A549 (cell line): ENCODE measurements around the gene ENO4. TPM values are rescaled to one million over a fixed set of nuclear protein-coding genes. Genes with fewer than 3 reads are reported as not detected.
A peak's percentile ranks its signal among the peaks of the same experiment; 100 is the strongest.

Source experiments
- BHLHE40 ChIP-seq: IDR thresholded peaks from 2 replicates; pipeline ENCODE4 v1.6.1; 2012; ENCODE audit warnings: low read depth, low read length, inconsistent platforms
- CEBPB ChIP-seq, 2 experiments: fragments of >200 bp in 1 of 2; sonication (Bioruptor Twin) in 1 of 2; formaldehyde crosslinking in 1 of 2; IDR thresholded peaks; 2 replicates each; pipeline ENCODE4 v1.6.1; 2012 to 2016
- EHMT2 ChIP-seq: fragments of 200-600 bp; sonication (generic); IDR thresholded peaks from 2 replicates; pipeline ENCODE4 v1.6.1; 2016; ENCODE audit warnings: antibody characterized with exemption, low read depth, mild to moderate bottlenecking, moderate library complexity
- FOSB ChIP-seq: fragments of 250-450 bp; sonication (Bioruptor Pico); IDR thresholded peaks from 2 replicates; pipeline ENCODE4 v1.5.0; 2020; ENCODE audit warnings: mild to moderate bottlenecking, moderate library complexity
- GATA3 ChIP-seq: IDR thresholded peaks from 2 replicates; pipeline ENCODE4 v1.6.1; 2012; ENCODE audit warnings: borderline replicate concordance
- HEYL ChIP-seq: fragments of 250-450 bp; sonication (Bioruptor Pico); IDR thresholded peaks from 2 replicates; pipeline ENCODE4 v1.8.0; 2021; ENCODE audit warnings: mild to moderate bottlenecking, moderate library complexity
- HOXA7 ChIP-seq: fragments of 250-450 bp; sonication (Bioruptor Pico); IDR thresholded peaks from 2 replicates; pipeline ENCODE4 v1.5.0; 2020; ENCODE audit warnings: mild to moderate bottlenecking, moderate library complexity
- JUN ChIP-seq, 2 experiments: fragments of >200 bp; sonication (Bioruptor Twin); formaldehyde crosslinking; IDR thresholded peaks; 2 replicates in 1 of 2; 3 replicates in 1 of 2; pipeline ENCODE4 v1.6.1; 2016 to 2017
- JUNB ChIP-seq: fragments of >200 bp; sonication (Bioruptor Twin); formaldehyde crosslinking; IDR thresholded peaks from 2 replicates; pipeline ENCODE4 v1.6.1; 2016
- KDM1A ChIP-seq: fragments of 200-600 bp; sonication (generic); IDR thresholded peaks from 2 replicates; pipeline ENCODE4 v1.6.1; 2016; ENCODE audit warnings: low read depth, mild to moderate bottlenecking
- KDM5A ChIP-seq: fragments of 200-600 bp; sonication (generic); IDR thresholded peaks from 2 replicates; pipeline ENCODE4 v1.6.1; 2016; ENCODE audit warnings: antibody characterized with exemption, mild to moderate bottlenecking
- MYC ChIP-seq: IDR thresholded peaks from 2 replicates; pipeline ENCODE4 v1.6.1; 2012; ENCODE audit warnings: mild to moderate bottlenecking, inconsistent platforms, low read length, improper control_type of control experiment, borderline replicate concordance
- NFE2L2 ChIP-seq: fragments of 150-350 bp; conservative IDR thresholded peaks from 2 replicates; pipeline ENCODE4 v1.6.1; 2014; ENCODE audit warnings: low read length
- NPAS2 ChIP-seq: fragments of 250-450 bp; sonication (Bioruptor Pico); IDR thresholded peaks from 2 replicates; pipeline ENCODE4 v1.8.0; 2022; ENCODE audit warnings: mild to moderate bottlenecking, moderate library complexity, borderline replicate concordance
- POLR2A ChIP-seq: IDR thresholded peaks from 2 replicates; pipeline ENCODE4 v1.6.1; 2012; ENCODE audit warnings: mild to moderate bottlenecking, low read length
- RAD21 ChIP-seq, 2 experiments: fragments of >200 bp in 1 of 2; sonication (Bioruptor Twin) in 1 of 2; formaldehyde crosslinking in 1 of 2; IDR thresholded peaks in 1 of 2; conservative IDR thresholded peaks in 1 of 2; 2 replicates in 1 of 2; 3 replicates in 1 of 2; pipeline ENCODE4 v1.6.1; 2012 to 2018; ENCODE audit warnings: inconsistent platforms in 1 of 2
- RARB ChIP-seq: fragments of 250-450 bp; sonication (Bioruptor Pico); IDR thresholded peaks from 2 replicates; pipeline ENCODE4 v1.8.0; 2021; ENCODE audit warnings: mild to moderate bottlenecking, moderate library complexity
- SMC3 ChIP-seq: fragments of >200 bp; sonication (Bioruptor Twin); formaldehyde crosslinking; IDR thresholded peaks from 3 replicates; pipeline ENCODE4 v1.6.1; 2018; ENCODE audit warnings: inconsistent platforms
- SREBF2 ChIP-seq: fragments of 450-650 bp; IDR thresholded peaks from 2 replicates; pipeline ENCODE4 v1.6.1; 2014; ENCODE audit warnings: mild to moderate bottlenecking, moderate library complexity
- TFCP2L1 ChIP-seq: fragments of 250-450 bp; sonication (Bioruptor Pico); IDR thresholded peaks from 2 replicates; pipeline ENCODE4 v1.5.0; 2021; ENCODE audit warnings: mild to moderate bottlenecking
- USF2 ChIP-seq: fragments of 450-650 bp; IDR thresholded peaks from 2 replicates; pipeline ENCODE4 v1.6.1; 2014; ENCODE audit warnings: antibody characterized with exemption
- ZC3H11A ChIP-seq: fragments of 450-650 bp; IDR thresholded peaks from 2 replicates; pipeline ENCODE4 v1.6.1; 2014; ENCODE audit warnings: antibody characterized with exemption, mild to moderate bottlenecking
- ZFP36 ChIP-seq: fragments of 450-650 bp; IDR thresholded peaks from 2 replicates; pipeline ENCODE4 v1.6.1; 2014; ENCODE audit warnings: borderline replicate concordance; ENCODE audit not compliant: partially characterized antibody
- ZSCAN20 ChIP-seq: fragments of 250-450 bp; sonication (Bioruptor Pico); IDR thresholded peaks from 2 replicates; pipeline ENCODE4 v1.8.0; 2022; ENCODE audit warnings: mild to moderate bottlenecking, moderate library complexity
- polyA plus RNA-seq, 4 experiments: library from polyadenylated mRNA; depleted of rRNA in 3 of 4; stranded (reverse); fragments of >200 nt; fragmentation: RNase III in 1 of 4; extraction: RNeasy Plus Mini Kit Qiagen cat#74134 plus additional on column Dnase treatment in 1 of 4; gene quantifications; 2 replicates in 3 of 4; 3 replicates in 1 of 4; pipeline ENCODE4 v1.2.3, GENCODE V29; 2011 to 2017
- TF ChIP-seq, protein P1 (sequence below): fragments of 250-450 bp; sonication (Bioruptor Pico); IDR thresholded peaks from 2 replicates; pipeline ENCODE4 v1.5.0; 2021; ENCODE audit warnings: mild to moderate bottlenecking, moderate library complexity, borderline replicate concordance
- TF ChIP-seq, protein P2 (sequence below): IDR thresholded peaks from 2 replicates; pipeline ENCODE4 v1.6.1; 2012; ENCODE audit warnings: low read depth, borderline replicate concordance
- TF ChIP-seq, protein P3 (sequence below): fragments of 200-600 bp; sonication (generic); IDR thresholded peaks from 2 replicates; pipeline ENCODE4 v1.6.1; 2016; ENCODE audit warnings: antibody characterized with exemption, mild to moderate bottlenecking, moderate library complexity

The ENO4 gene
- polyA plus RNA-seq, 2 of the 4 experiments (the other 2 are of a cell fraction) = 0.39 to 0.47 TPM

DNA sequence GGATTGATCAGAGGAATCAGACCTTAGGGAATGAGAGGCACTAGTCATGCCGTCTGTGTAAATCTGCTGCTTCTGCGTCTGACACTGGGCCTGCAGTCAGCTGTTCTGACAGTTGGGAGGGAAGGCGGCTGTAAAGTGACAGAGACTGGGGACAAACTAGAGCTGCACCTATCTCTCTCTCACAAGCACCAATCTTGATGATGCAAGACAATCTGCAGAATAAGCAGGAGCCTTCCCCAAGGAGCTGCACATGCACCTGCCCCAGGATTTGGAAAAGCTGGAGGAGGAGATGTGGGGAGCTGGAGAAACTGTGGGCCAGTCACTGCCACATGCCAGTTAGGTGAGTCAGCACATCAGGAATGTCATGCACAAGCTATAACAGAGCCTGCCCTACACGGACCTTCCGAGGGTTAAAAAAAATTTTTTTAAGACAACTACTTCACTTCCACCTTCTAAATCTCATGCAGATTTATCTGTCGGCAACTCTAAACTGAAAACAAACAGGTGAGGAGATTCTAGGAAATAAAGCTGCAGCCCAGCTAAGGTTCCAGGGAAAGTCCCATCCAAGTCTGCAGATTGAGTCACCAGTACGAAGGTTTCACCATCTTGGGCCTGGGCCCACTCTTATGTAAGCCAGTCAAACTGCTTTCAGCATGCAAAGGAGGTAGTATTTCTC is 39.2 kb downstream of the ENO4 start (continued):
- TF ChIP-seq SMC3 (peak; percentile 25; the same call in 1 of the 3 replicates), NFE2L2 (0 out of 2 replicates have a peak, but pooled peaks have one; percentile 24), HOXA7 (CRISPR knock-in tag) (no peak), EHMT2 (no peak), GATA3 (no peak), SREBF2 (no peak), JUNB (peak; percentile 87), ZC3H11A (no peak), ZFP36 (no peak), MYC (no peak), FOSB (CRISPR knock-in tag) (no peak), POLR2A (no peak), KDM5A (no peak), RARB (CRISPR knock-in tag) (no peak), HEYL (CRISPR knock-in tag) (no peak), NPAS2 (no peak), CEBPB (IDR thresholded peaks at IDR 0.05) (peak; percentile 79 to 89), USF2 (no peak), RAD21 (conservative IDR thresholded peaks at IDR 0.05 in 1 of 2, IDR thresholded peaks at IDR 0.05 in 1 of 2) (0 out of 5 replicates have a peak, but pooled peaks of 1 of the 2 experiments have one; percentile 1), JUN (IDR thresholded peaks at IDR 0.05) (peak in 1 of 2 experiments; percentile 35; a peak in 1 of 5 replicates), ZSCAN20 (CRISPR knock-in tag) (no peak), BHLHE40 (no peak), TFCP2L1 (CRISPR knock-in tag) (no peak), KDM1A (no peak)
- TF ChIP-seq, protein P1, sequence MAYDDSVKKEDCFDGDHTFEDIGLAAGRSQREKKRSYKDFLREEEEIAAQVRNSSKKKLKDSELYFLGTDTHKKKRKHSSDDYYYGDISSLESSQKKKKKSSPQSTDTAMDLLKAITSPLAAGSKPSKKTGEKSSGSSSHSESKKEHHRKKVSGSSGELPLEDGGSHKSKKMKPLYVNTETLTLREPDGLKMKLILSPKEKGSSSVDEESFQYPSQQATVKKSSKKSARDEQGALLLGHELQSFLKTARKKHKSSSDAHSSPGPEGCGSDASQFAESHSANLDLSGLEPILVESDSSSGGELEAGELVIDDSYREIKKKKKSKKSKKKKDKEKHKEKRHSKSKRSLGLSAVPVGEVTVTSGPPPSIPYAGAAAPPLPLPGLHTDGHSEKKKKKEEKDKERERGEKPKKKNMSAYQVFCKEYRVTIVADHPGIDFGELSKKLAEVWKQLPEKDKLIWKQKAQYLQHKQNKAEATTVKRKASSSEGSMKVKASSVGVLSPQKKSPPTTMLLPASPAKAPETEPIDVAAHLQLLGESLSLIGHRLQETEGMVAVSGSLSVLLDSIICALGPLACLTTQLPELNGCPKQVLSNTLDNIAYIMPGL = no peak
- TF ChIP-seq, protein P2, sequence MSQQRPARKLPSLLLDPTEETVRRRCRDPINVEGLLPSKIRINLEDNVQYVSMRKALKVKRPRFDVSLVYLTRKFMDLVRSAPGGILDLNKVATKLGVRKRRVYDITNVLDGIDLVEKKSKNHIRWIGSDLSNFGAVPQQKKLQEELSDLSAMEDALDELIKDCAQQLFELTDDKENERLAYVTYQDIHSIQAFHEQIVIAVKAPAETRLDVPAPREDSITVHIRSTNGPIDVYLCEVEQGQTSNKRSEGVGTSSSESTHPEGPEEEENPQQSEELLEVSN = no peak
- TF ChIP-seq, protein P3, sequence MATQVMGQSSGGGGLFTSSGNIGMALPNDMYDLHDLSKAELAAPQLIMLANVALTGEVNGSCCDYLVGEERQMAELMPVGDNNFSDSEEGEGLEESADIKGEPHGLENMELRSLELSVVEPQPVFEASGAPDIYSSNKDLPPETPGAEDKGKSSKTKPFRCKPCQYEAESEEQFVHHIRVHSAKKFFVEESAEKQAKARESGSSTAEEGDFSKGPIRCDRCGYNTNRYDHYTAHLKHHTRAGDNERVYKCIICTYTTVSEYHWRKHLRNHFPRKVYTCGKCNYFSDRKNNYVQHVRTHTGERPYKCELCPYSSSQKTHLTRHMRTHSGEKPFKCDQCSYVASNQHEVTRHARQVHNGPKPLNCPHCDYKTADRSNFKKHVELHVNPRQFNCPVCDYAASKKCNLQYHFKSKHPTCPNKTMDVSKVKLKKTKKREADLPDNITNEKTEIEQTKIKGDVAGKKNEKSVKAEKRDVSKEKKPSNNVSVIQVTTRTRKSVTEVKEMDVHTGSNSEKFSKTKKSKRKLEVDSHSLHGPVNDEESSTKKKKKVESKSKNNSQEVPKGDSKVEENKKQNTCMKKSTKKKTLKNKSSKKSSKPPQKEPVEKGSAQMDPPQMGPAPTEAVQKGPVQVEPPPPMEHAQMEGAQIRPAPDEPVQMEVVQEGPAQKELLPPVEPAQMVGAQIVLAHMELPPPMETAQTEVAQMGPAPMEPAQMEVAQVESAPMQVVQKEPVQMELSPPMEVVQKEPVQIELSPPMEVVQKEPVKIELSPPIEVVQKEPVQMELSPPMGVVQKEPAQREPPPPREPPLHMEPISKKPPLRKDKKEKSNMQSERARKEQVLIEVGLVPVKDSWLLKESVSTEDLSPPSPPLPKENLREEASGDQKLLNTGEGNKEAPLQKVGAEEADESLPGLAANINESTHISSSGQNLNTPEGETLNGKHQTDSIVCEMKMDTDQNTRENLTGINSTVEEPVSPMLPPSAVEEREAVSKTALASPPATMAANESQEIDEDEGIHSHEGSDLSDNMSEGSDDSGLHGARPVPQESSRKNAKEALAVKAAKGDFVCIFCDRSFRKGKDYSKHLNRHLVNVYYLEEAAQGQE = no peak
